Liver (tissue), 3 donors: ENCODE data around the gene LHX3.

Source experiments
- ATF3 ChIP-seq: IDR thresholded peaks from 2 replicates; pipeline ENCODE4 v1.6.1; 2016; ENCODE audit warnings: antibody characterized with exemption
- CTCF ChIP-seq: fragments of 150-350 bp; IDR thresholded peaks from 2 replicates; pipeline ENCODE4 v1.5.1; 2017; ENCODE audit warnings: improper control_type of control experiment, low read depth, low read length; ENCODE audit not compliant: missing input control
- EGR1 ChIP-seq, 2 donors: IDR thresholded peaks; 2 replicates each; pipeline ENCODE4 v1.6.1; 2016 to 2018; ENCODE audit warnings: antibody characterized with exemption in 2 of 2, low read depth in 2 of 2
- FOXA1 ChIP-seq: IDR thresholded peaks from 2 replicates; pipeline ENCODE4 v1.6.1; 2016; ENCODE audit warnings: antibody characterized with exemption
- FOXA2 ChIP-seq: IDR thresholded peaks from 2 replicates; pipeline ENCODE4 v1.6.1; 2016; ENCODE audit warnings: antibody characterized with exemption
- JUND ChIP-seq, 2 donors: IDR thresholded peaks; 2 replicates each; pipeline ENCODE4 v1.6.1; 2016; ENCODE audit warnings: antibody characterized with exemption in 2 of 2
- REST ChIP-seq: IDR thresholded peaks from 2 replicates; pipeline ENCODE4 v1.6.1; 2016; ENCODE audit warnings: antibody characterized with exemption, mild to moderate bottlenecking
- RXRA ChIP-seq, 2 donors: IDR thresholded peaks; 2 replicates each; pipeline ENCODE4 v1.6.1; 2017 to 2018; ENCODE audit warnings: antibody characterized with exemption in 2 of 2, mild to moderate bottlenecking in 1 of 2
- SP1 ChIP-seq: IDR thresholded peaks from 2 replicates; pipeline ENCODE4 v1.6.1; 2018; ENCODE audit warnings: antibody characterized with exemption, mild to moderate bottlenecking
- TAF1 ChIP-seq: conservative IDR thresholded peaks from 2 replicates; pipeline ENCODE4 v1.6.1; 2016; ENCODE audit warnings: antibody characterized with exemption, mild to moderate bottlenecking
- donor health status: healthy.
- donor health status: healthy.

GRCh38 chr9:136160381-136160841 is 44.5 kb downstream of the LHX3 start:
- TF ChIP-seq CTCF = no peak
- no peak for TF ChIP-seq JUND (IDR thresholded peaks at IDR 0.05)
- no peak for TF ChIP-seq REST
- no peak for TF ChIP-seq RXRA (IDR thresholded peaks at IDR 0.05)
- TF ChIP-seq TAF1 = no peak
- no peak for TF ChIP-seq SP1
- TF ChIP-seq ATF3 = no peak
- no peak for TF ChIP-seq FOXA1
- TF ChIP-seq FOXA2 = no peak
- no peak for TF ChIP-seq EGR1 (IDR thresholded peaks at IDR 0.05; ENCODE audit: low read depth in 2 of 2)
